ENCODE measurements around the gene PTPRE.
A peak's percentile ranks its signal among the peaks of the same experiment; 100 is the strongest.

Gene PTPRE

DNA sequence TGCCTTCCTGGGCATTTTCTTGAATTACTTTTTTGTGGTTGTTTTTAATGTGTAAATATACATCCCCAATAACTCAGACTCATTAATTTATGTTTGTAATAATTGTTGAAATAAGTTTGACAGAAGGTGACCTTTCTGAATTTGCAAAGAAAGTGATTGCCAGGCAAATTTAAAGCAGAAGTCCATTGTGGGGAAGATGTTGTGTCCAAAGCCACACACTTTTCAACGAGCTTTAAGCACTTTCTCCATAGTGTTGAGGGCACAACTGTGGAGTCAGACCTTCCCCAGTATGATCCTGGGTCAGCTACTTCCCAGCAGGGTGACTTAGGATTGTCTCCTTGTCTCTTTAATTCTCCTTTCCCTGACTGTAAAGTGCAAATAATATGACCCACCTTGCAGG, 52.5 kb downstream of the PTPRE start:
- DNase-seq: no peak

DNA sequence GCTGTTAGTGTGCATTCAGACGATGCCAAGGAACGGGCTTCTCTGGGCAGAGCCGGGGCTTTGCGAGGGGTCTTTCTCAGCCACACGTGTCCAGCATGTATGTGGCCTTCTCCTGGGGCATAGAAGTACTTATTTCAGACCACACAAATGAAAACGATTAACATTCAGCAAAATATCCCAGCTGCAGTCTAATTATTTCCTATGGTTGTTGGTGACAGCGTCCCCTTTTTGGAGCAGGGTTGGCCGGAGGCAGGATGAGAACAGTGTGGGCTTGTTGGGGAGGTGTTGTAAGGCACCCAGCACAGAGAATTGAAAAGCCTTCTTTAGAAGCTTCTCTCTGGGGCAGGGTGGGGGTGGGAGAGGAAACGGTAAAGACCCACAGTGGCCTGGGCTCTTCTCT, 54.2 kb downstream of the PTPRE start:
- no peak for DNase-seq

DNA sequence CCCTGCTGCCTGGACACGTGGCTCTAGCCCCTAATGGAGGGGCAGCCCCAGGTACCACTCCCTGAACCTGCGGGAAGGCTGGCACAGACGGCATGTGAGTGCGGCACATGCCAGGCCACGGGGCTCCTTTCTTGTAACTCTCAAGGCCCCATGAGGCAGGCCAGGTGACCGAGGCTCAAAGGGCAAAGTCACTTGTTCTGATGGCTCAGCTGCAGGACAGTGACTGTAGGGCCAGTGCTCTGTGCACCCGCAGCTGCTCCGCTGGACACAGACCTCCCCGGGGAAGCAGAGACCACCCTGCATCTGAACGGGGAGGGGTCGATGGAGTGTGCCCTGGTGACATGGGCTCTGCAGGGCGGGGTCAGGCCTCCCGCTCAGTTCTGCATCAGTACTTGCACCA, 55.3 kb downstream of the PTPRE start:
- no peak for DNase-seq

DNA sequence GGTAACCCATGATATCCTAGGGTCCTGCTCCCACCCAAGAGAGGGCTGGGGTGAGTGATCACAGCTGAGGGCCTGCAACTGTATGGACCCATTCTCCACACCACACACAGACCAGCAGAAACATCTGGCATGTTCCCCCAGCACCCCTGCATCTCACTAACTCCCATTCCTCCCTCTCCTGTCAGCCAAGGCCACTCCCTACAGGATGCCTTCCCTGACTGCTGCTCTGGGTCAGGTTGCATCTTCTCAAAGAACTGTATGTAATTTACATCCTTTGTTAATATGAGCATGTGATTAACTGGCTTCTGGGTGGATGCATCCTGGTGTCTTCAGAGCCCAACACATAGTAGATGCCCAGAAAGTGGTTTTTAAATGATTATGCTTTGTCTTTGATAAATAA, 56.2 kb downstream of the PTPRE start:
- DNase-seq: no peak

DNA sequence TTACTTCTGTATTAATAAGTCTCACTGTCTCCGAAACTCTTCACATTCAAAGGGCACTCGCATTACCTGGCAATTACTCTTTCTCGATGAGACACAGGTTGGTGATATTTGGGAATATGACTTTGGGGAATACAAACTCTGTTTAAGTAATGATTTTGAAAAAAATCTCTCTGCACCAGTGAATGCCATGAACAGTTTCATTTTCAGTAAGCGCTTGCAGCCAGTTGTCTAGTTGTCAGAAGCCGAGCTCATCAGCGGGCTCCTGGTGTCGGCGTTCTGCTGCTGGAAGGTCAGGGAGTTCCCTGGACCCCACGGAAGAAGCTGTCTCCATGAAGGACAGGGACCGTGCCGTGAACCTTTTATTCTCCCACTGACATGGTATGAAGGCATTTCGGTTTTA, 57.7 kb downstream of the PTPRE start:
- no peak for DNase-seq

DNA sequence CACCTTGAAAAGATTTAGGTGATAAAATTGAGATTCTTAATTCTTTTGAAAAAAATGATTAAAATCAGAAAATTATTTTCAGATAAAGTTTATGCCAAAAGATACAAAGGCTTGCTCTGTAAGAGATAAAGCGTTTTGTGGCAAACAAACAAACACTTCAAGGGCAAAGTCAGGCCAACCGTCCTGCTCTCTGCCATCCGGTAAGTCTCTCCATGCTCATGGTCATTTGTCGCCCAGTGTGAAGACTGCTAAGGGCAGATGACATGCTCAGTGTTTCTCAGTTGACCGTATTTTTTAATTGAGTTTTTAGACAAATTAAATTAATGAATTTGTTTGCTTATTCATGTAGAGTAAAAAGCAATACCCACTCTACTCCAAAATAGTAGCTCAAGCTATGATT, 60.0 kb downstream of the PTPRE start:
- no peak for DNase-seq

DNA sequence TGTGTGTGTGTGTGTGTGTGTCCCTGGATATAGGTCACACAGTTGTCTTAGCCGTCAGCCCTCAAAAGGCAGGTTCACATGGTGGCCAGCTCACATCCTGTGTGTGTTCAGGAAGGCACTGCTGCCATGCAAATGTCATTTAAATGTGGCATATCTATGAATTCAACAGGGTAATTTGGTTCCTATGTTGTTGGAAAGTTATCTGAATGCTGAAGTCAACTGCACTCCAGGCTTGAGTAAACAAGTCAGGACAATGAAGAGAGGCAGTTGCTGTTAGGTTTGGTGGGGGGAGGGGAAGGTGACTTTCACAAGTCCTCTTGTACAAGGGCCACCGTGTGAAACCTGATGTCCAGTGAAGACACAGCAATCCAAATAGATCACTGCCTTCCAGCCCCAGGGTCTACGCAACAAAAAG, 61.1 kb downstream of the PTPRE start:
- no peak for DNase-seq

DNA sequence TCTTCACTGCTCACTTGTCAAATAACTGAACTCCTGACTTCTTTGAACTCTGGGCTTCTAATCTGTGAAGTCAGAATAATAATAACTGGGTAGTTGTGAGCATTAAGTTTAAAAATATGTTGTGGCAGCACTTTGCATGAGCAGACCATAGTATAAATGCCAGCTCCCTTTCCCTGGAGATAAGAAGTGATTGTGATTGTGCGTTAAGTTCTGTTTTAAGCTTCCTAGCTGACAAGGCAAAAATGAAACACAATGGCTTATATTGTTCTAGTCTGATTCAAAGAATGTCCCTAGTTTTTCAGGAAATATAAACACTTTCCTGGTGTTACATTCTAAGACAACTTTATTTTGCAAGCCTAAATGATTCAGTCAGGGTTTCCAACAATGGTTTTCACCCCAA, 61.8 kb downstream of the PTPRE start:
- no peak for DNase-seq

DNA sequence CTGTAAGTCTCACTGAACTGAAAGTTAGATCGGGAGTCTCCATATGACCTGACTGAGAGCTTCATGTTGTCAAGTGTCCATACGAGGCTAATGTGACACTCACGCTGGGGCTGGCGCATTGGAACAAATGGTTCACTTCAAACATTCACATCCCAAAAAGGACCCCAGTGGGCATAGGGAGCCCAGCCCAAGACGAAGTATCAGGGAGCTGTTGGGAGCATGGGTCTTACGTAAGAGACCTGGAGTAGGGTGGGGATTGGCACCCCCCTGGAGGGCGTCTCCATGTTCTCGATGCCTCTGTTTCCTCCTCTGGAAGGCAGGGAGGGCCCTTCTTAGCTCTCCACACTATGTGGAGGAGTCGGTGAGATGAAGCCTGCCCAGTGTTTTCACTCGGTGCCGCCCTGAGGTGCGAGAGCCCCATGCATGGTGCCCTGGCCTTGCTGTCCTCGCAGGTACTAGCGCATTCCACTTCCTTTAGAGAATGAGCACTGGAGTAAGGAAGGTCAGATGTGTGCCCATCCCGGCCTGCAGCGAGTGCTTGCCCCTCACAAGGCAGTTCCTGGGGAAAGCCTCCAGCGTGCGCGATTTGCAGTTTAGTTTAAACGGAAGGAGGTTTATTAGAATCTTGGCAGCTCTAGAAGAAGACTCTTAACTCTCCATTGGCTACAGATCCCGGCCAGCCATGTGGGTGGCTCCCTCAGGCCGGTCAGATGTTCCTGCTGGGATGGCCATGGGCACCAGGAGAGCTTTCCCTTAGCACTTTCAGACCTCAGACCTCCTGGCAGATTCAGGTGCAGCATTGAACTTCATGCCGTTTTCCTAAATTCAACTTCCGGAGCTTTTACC, 64.4 kb downstream of the PTPRE start:
- DNase-seq: no peak

DNA sequence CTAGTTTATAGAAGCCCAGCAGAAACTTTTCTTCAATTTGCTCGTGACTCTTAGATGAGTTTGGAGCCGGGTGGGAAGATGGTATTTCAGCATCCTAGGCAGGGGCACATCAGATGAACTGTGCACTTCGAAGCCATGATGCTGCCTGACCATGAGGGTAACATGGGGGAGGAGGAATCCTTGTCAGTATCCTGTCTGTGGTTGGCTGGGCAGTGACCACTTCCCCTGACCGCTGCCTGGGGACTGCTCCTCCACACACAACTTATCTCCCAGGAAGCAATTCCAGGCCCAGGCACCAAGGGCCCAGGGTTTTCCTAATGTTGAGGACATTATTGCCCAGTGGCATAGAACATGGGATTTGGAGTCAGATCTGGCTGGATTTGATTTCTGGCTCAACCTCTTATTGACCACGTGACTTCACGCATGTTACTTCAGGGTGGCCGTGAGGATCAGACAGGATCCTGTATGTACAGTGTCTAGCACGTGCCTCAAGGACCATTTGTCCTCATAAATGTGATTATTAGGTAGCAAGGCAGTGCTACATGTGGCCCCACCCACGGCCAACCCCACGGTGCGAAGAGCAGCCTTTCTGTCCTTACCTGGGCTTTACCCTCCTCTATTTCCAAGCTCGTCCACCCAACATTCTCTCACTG, 65.2 kb downstream of the PTPRE start:
- DNase-seq: no peak

DNA sequence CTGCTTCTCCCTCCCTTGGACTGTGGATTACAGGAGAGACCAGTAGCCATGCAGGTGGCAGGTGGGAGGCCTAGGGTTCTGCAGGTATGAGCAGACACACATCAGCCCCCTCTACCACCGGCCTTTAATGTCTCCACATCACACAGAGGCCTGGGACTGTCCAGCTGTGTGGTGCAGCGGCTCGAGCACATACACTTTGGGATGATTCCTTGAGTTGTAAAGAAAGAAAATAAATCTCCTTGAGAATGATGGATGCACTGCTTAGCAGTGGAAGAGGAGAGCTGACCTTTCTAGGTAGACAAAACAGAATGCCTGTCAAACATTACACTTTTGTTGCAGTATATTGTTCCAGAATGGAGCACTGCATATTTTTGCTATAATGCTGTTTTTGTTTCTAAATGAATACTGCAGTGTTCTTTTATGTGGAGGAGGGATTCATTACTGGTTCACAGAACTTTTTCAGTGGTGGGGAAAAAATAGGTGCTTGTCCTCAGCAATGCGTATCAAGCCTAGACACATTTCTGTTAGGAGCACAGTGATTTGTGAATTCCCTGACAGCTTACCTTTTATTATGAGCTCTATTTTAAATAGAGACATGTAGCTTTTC, 66.0 kb downstream of the PTPRE start:
- no peak for DNase-seq

DNA sequence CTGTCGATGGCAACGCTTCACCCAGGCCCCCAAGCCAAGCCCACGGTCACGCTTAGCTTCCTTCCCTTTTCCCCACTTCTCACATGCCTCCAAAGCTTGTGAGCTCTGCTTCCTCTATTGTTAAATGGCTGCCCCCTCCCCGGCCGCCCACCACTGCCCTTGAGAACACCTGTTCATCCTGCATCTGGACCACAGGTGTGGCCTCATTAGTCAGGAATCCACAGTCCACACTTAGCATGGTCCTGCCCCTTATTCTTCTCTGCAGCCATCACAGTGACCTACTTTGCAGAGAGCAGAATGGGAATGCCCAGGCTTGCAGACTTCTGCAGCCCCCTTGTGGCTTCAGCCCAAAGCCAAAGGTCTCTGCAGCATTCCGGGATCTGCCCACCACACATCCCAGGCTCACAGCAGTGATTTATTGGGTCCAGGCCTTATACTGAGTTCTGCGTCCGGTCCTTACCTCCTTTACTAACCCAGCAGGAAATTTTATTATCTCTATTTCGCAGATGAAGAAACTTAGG, 66.9 kb downstream of the PTPRE start:
- no peak for DNase-seq

DNA sequence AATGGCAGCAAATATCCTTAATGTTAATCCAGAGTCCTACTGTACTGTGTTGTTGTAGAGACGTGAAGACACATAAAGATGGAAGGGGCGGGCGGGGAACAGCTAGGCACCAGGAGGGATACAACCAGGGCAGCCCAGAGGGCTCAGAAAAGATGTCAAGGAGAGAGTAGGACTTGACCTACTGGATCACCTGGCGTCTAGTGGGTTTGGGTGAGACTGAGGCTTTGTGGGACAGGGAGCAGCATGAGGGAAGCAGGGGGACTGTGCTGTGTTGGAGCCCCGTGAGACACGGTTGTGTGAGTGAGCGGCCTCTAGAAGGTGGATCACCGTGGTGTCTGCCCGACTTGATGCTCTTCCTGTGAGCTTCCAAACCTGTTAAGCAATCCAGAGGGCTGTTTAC, 68.0 kb downstream of the PTPRE start:
- DNase-seq: no peak

DNA sequence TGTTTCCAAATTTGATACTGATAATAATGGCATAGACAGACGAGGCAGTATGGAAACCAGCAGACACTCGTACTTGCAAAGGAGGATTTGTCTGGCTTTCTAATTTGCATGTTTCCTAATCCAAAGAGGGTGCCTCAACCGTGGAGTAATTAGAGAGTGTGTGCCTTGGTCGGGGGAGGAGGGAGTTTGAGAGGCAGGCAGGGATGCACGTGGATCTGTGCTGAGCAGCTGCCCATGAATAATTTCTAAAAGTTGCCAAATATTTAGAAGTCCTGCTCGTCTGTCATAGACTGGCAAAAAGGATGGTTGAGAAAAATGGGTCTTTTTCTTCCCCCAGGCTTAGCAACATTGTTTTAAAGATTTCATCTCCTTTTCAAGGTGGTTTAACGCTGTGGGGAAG, 69.4 kb downstream of the PTPRE start:
- DNase-seq: no peak

DNA sequence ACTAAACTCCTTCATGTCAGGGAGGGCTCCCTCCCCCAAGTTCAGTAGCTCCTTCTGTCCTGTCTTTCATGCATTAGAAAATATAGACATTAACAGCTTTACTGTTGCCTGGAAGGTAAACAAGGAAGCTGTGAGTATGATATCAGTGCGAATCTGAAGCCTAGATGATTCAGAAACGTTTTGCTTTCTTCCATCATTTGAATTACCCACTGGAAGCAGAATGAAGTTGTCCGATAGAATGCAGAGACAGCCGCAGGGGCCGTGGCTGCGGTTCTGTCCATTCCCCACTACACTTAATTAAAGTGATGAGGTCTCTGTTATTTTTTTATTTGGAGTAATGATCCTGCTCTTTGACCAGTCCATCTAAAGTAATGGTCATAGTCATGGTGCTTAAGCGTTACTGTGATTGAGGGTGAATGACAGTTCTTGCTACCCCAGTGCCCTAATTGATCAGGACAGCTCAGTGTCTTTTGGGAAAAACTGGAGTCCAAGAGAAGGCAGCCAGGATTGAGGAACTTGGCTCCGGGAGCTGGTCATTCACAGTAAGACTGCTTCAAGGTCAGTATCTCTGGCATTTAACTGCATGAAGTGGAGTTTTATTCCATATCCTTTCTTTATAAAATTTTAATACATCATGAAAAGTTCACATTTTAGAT, 69.9 kb downstream of the PTPRE start:
- no peak for DNase-seq

DNA sequence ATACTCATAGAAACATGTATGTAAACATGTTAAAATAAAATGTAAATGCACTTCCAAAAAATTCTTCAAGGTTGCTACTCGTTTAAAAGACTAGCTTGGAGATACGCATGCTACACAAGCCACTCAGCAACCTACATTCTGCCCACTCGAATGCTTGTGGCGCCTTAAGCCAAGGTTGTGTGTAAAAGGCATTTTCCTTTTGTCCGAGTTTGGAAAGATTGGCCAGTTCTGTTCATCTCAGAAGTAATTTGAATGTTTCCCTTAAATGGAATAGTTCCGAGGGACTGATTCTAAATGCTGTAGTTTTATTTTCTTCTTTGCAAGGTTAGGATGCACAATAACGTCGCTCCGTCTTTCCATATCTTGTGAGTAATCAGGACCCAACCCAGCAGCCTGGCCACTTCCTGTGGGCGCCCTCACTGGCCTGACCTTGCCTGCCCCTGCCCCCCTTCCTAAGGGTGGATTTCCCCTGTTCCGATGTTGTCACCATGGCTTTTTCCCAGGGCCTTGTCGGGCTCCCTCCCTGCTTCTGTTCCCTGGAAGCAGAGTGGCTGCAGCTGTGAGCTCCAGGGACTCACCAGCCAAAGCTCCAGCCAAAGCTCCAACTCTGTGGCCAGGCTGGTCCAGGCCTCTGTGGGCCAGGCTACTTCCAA, 70.6 kb downstream of the PTPRE start:
- peak; percentile 55 for DNase-seq

DNA sequence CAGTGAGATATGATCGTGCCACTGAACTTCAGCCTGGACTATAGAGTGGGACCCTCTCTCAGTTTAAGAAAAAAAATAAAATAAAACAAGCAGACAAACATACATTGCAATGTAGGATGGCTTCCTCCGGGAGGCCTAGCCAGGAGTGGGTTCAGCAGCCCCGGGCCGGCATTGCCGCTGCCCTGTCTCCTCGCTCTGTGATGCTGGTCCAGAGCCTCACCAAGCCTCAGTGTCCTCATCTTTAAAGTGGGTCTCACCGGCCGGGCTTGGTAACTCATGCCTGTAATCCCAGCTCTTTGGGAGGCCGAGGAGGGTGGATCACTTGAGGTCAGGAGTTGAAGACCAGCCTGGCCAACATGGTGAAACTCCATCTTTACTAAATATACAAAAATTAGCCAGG, 71.6 kb downstream of the PTPRE start:
- DNase-seq: no peak

DNA sequence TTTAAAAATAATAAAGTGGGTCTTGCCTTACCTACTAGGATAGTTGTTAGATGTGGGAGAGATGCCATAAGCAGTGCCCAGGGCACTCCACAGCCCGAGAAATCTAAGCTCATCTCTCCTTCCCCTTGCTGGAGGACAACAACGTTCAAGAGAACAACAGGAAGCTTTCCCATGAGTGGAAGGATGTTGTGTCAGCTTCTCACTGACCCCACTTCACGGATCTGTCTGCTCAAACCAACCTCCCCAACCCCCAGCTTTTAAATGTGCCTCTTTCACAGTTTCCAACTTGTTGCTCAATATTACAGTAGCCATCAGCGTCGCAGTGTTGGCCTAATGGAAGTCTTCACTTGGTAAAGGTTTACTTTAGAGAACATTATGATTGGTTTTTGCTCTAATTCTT, 72.1 kb downstream of the PTPRE start:
- DNase-seq: no peak

DNA sequence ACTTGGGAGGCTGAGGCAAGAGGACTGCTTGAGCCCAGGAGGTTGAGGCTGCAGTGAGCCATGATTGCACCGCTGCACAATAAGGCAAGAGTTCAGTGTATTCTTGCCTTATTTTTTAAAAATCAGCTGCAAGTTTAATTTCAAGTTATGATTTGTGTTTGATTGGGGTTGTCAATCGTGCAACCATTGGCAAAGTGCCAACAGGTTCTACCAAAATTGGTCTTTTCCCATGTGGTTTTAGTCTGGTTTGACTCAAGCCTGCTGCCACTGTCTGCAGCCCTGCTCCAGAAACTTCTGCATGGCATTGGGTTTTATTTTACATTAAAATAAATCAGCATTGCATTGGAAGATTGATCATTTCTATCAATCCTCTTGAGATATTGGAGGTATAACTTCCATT, 72.7 kb downstream of the PTPRE start:
- no peak for DNase-seq

DNA sequence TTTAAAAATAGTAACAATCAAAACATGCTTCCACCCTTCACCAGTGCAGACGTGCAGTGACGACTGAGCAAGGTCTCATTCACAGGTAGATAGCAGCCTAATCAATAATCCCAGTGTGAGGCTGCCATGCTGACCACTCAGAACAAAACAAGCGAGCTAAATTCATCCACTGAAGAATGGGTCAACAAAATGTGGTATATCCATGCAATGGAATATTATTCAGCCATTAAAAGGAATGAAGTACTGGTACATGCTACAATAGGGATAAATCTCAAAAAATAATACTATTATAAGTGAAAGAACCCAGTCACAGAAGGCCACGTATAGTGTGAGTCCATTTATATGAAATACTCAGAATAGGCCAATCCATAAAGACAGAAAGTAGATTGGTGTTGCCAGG, 74.0 kb downstream of the PTPRE start:
- DNase-seq: no peak

DNA sequence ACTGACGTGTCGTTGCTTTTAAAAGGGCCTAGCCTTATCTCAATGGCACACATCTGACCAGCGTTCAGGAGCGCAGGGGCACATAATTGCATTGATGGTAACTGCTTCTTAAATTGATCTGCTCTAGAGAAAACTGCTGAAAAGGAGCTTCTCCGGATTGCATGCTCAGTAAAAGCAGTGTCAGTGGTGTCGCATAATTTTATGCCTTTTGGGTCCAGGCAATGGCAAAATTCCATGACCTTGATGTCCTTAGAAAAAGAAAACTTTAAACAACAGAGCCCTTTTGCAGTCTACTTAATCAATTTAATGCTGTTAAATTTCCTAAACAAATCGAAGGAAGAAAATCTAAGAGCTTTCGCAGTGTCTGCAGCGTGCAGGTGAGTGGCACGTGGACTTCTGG, 75.7 kb downstream of the PTPRE start:
- DNase-seq: peak; percentile 47

DNA sequence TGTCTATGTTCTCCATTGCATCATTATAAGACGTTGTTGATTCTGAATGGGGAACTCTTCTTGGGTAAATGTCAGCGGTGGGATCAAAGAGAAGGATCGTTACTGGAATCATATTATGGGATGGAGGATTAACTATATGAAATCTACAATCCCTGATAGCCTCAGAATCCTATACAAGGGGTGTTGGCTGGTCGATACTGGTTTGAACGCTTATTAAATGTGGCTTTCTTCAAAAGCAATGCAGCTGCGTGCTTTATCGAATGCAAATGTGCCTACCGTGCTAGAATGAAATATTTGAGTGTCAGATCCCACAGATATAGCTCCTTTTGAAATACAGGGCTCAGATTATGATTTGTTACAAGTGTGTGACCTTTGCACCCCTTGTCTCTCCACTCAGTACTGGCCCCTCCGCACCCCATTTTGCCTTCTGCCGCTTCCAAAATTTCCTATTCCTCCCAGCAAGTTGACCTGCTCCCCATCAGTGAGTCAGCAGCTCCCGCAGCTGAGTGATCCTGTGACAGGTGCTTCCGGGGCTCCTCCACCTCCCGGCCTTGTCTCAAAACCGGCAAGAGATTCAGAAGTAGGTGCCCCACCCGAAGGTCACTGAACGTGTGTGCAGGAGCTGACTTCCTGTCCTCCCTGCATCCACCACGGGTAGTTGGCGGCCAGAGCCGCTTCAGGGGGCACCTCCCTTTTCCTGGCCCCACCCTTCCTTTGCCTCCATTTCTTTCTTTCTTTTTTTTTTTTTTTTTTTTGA, 76.6 kb downstream of the PTPRE start:
- DNase-seq: peak; percentile 19

Data from hematopoietic multipotent progenitor cell treated with erythropoietin and hydrocortisone succinate and interleukin-3 and kit ligand, for 8 days (in vitro differentiated cells).